Aorta (tissue), 5 donors: ENCODE data around the gene PRKAG2. TPM values are rescaled to one million over a fixed set of nuclear protein-coding genes. Genes with fewer than 3 reads are reported as not detected.

Experiments
- ATAC-seq: fragments of 200-7000 bp; cut with Tn5 transposase; one replicate; pipeline ENCODE4 v1.9.1; 2022; ENCODE audit warnings: moderate library complexity; ENCODE audit not compliant: low FRiP score
- DNase-seq, 2 donors: peaks; one replicate each; pipeline ENCODE4 v3.0.0-alpha.2; 2020
- H3K27ac ChIP-seq, 2 donors: one replicate each; pipeline ENCODE4 v1.5.1; 2013; ENCODE audit warnings: low read length in 2 of 2, mild to moderate bottlenecking in 2 of 2, moderate library complexity in 2 of 2, control low read depth in 1 of 2, inconsistent platforms in 1 of 2, low read depth in 1 of 2
- H3K27me3 ChIP-seq, 2 donors: one replicate each; pipeline ENCODE4 v1.6.1; 2013; ENCODE audit warnings: control low read depth in 1 of 2, low read length in 1 of 2, mild to moderate bottlenecking in 1 of 2, moderate library complexity in 1 of 2; ENCODE audit not compliant: insufficient read depth in 2 of 2, control insufficient read depth in 1 of 2
- H3K36me3 ChIP-seq, 2 donors: one replicate each; pipeline ENCODE4 v1.6.1; 2013; ENCODE audit warnings: control low read depth in 1 of 2, low read length in 1 of 2, mild to moderate bottlenecking in 1 of 2; ENCODE audit not compliant: insufficient read depth in 2 of 2, control insufficient read depth in 1 of 2
- H3K4me1 ChIP-seq, 2 donors: one replicate each; pipeline ENCODE4 v1.6.1; 2013; ENCODE audit warnings: low read length in 2 of 2, control low read depth in 1 of 2, mild to moderate bottlenecking in 1 of 2, moderate library complexity in 1 of 2; ENCODE audit not compliant: insufficient read depth in 2 of 2, control insufficient read depth in 1 of 2
- H3K4me3 ChIP-seq, 2 donors: one replicate each; pipeline ENCODE4 v1.5.1; 2013; ENCODE audit warnings: low read length in 2 of 2, control low read depth in 1 of 2, mild to moderate bottlenecking in 1 of 2
- H3K9me3 ChIP-seq: one replicate; pipeline ENCODE4 v1.6.1; 2013; ENCODE audit warnings: mild to moderate bottlenecking, low read length; ENCODE audit not compliant: control insufficient read depth
- WGBS, 2 donors: extraction: QIAGEN DNeasy Blood & Tissue Kit; methylation state at CpG; one replicate each; pipeline ENCODE4 v1.1.7; 2013; 5-methylcytosine and 5-hydroxymethylcytosine counted together
- intact Hi-C, 2 donors: fragments of 100-400 bp; cut with DNase I; formaldehyde crosslinking; loops; one replicate each; pipeline versions ENCODE4 v1.14.2 to v1.15.0; 2022
- polyA plus RNA-seq, 2 donors: library from polyadenylated mRNA; stranded (reverse); fragments of 200-250 nt; gene quantifications; one replicate each; pipeline ENCODE4 v1.2.3, GENCODE V29; 2013
- total RNA-seq, 2 donors: library from RNA; stranded (reverse); fragmentation: NEBNext Ultra II Directional; extraction: Animal tissue kit (Norgen Biotek cat#: 25700); gene quantifications; one replicate each; pipeline ENCODE4 v1.2.1, GENCODE V29; 2021
- donor health status: healthy with polysubstance abuse.
- donor health status: Bipolar disorder and iron deficiency.
- donor health status: DM: no; HTN: no; CAD: no.
- donor health status: DM: no; HTN: no; CAD: no.
- donor health status: DM: yes; HTN: yes; CAD: no.

The PRKAG2 gene
- total and polyA plus RNA-seq, 4 donors = 34.0 to 69.9 (median 52.6) TPM

DNA sequence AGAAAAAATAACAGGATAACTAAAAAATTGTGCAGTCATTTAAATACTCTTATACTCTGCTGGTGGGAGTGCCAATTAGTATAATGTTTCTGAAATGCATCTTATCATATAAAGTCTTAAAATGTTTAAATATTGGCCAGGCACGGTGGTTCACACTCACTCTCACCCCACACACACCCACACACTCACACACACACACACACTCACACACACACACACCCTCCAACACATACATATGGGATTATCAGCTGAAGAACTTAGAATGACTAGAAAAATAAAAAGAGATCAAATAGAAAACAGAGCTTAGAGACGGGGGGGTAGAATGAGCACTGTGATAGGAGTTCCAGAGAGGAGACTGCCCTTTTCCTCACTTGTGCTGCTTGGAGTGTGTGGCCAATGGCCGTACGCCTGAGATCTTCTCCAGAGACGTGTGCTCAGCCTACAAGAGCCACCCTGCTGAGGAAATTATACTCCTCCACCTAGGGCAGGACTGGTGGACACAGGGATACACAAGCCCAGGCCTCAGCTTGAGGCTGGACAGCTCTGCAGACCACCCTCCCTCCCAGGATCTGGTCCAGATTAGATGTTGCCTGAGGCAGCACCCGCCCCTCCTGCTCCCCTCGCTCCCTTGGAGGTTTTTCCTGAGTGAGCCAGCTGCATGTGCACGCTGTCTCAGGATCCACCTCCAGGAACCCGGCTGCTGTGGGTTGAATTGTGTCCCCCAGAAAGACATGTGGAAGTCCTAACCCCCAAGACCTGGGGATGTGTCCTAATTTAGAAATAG lies 26.5 kb upstream of the PRKAG2 start:
- no peak overlapping the region for H3K4me3 ChIP-seq
- DNase-seq = no peak
- no peak for ATAC-seq
- intact Hi-C loops = no loop called here
- no peaks in the 10 kb centered on the region for H3K27me3 ChIP-seq
- no peaks in the 10 kb centered on the region for H3K36me3 ChIP-seq
- H3K4me1 ChIP-seq = no peaks in the 10 kb centered on the region
- WGBS, 2 donors = 70 to 74% methylated on average over 9 of the region's 9 CpGs
- H3K9me3 ChIP-seq = no peaks in the 10 kb centered on the region
- no peak overlapping the region for H3K27ac ChIP-seq

DNA sequence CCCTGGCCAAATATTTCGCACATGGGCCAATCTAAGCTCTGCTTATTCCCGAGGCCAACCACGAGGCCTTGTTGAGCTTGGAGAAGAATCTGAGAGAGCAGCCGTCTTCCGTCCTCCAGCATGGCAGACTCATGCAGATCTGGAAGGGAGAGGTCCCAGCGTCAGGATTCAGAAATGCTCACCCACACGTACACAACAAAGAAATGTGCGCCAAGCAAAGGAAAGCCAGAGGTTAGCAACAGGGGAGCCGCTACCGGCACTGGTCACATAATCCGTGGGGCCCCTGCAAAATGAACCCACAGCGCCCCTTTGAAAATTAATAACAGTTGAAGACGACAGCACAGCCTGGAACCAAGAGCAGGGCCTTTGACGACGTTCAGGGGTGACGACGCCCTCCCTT lies 25.4 kb upstream of the PRKAG2 start:
- Histone ChIP-seq H3K36me3 (no peaks in the 10 kb centered on the region), H3K4me1 (no peaks in the 10 kb centered on the region), H3K27me3 (no peaks in the 10 kb centered on the region), H3K4me3 (no peak overlapping the region), H3K9me3 (no peaks in the 10 kb centered on the region), H3K27ac (no peak overlapping the region)
- intact Hi-C loops = no loop called here
- ATAC-seq (no peak), DNase-seq (no peak)
- WGBS, 2 donors = 73 to 74% methylated on average over 17 of the region's 17 CpGs

DNA sequence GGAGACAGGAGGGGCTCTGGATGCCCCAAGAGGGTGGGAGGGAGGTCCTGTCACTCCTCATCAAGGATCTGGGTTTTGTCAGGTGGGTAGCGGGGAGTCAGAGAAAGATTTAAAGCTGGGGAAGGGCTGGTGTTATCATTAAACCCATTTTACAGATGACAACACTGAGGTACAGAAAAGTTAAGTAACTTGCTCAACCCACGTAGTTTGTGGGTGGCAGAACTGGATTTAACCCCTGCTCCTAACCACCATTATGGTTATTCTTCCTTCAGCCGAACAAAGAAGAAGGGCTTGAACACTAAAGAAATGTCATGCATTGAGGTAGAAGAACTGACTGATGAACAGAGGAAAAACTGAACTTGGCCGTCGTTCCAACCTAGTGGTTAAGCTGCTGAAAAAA lies 24.9 kb upstream of the PRKAG2 start:
- H3K4me3 ChIP-seq = no peak overlapping the region
- ATAC-seq = no peak
- H3K36me3 ChIP-seq = no peaks in the 10 kb centered on the region
- 78 to 89% methylated on average over 5 of the region's 5 CpGs for WGBS, 2 donors
- H3K9me3 ChIP-seq = no peaks in the 10 kb centered on the region
- DNase-seq = no peak
- intact Hi-C loops = no loop called here
- H3K27ac ChIP-seq = no peak overlapping the region
- H3K27me3 ChIP-seq = no peaks in the 10 kb centered on the region
- no peaks in the 10 kb centered on the region for H3K4me1 ChIP-seq

DNA sequence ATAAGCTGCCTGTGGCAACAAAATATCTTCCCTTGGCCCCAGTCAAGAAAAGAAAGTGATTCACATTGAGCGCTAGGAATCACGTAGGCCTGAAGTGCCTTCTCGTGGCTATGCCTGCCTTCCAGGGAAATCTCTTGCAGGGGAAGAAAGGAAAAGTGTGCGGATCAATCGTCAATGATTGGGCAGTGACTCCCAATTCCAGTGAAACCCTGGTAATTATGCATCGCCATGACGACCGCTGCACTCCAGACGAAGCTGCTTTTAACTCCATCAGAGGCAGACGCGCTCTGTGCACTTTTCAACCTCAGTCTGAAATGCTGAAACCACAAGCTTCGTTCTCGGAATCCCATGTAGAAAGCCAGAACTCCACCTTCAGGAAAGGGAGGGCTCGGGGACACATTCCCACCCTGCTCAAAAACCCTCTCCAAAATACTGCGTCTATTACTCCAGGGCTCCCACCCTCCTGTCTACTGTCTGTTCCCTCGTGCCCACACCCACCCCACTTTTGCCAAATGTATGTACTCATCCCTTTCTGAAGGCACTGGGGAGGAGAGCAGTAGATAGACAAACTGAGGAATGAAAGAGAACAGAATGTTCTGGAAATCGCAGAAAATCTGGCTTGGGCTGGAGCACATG lies 24.2 kb upstream of the PRKAG2 start:
- intact Hi-C loops = no loop called here

DNA sequence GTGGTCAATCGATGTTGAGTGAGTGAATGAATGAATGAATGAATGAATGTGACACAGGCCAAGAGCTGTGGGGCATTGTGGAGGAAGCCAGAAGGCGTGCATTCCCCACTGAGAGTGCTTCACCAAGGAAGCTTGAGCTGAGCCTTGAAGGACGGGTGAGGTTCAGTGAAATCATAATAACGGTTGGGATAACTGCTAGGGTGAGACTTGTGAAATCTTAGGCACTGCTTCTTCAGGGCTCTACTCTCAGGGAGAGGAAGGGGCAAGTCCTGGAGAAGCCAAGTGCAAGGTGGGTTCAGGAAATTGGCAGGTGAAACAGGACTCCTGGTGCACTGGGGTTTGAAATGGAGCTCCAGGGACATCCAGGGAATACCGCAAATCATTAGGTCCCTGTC lies 23.7 kb upstream of the PRKAG2 start:
- no peak for ATAC-seq
- H3K9me3 ChIP-seq = no peaks in the 10 kb centered on the region
- no peak for DNase-seq
- intact Hi-C loops = no loop called here
- H3K4me1 ChIP-seq = no peaks in the 10 kb centered on the region
- H3K36me3 ChIP-seq = no peaks in the 10 kb centered on the region
- 71 to 78% methylated on average over 5 of the region's 5 CpGs for WGBS, 2 donors
- no peak overlapping the region for H3K4me3 ChIP-seq
- H3K27me3 ChIP-seq = no peaks in the 10 kb centered on the region
- no peak overlapping the region for H3K27ac ChIP-seq

More for the DNA sequence above, 24.2 kb upstream of the PRKAG2 start:
- WGBS, 2 donors = 65% methylated on average over 17 of the region's 17 CpGs
- Histone ChIP-seq H3K27ac (no peak overlapping the region), H3K9me3 (no peaks in the 10 kb centered on the region), H3K4me3 (no peak overlapping the region), H3K27me3 (no peaks in the 10 kb centered on the region), H3K4me1 (no peaks in the 10 kb centered on the region), H3K36me3 (no peaks in the 10 kb centered on the region)
- DNase-seq = no peak
- no peak for ATAC-seq

DNA sequence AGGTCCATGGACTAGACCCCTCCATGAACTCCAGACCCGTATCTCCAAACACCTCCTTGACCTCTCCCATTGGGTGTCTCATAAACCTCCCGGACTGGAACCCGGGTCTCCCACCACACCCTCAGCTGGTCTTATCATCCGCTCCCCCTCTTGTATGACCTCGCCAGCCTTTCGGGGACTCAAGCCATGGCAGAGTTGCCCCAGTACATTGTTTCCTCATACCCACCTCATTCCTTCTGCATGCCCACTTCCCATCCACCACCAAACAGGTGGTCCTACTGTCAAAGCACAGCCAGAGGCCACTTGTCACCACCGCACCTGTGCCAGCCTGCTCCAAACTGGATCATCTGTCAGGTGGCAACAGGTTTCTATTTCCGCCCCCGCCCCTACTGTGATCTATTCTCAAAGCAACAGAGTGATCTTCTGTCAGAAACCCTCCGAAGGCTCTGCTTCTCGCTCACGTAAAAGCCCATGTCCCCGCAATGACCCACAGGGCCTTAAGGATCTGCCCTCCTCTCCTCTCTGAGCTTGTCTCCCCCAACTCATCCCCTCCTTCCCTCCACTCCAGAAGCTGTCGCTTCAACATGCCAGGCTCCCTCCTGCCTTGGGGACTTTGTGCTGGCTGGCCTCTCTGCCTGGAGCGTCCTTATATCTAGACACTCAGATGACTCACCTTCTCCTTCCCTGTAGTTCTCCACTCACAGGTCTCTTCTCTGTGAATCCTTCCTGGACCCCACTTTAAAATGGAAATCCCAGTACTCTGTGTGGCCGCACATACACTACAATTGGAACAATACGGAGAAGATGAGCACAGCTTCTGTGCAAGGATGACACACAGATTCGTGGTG lies 22.8 kb upstream of the PRKAG2 start:
- Histone ChIP-seq H3K27ac (no peak overlapping the region), H3K36me3 (no peaks in the 10 kb centered on the region), H3K9me3 (no peaks in the 10 kb centered on the region), H3K4me1 (no peaks in the 10 kb centered on the region), H3K27me3 (no peaks in the 10 kb centered on the region), H3K4me3 (no peak overlapping the region)
- 89% methylated on average over 18 of the region's 18 CpGs for WGBS, 2 donors
- no peak for DNase-seq
- intact Hi-C loops = no loop called here
- no peak for ATAC-seq

DNA sequence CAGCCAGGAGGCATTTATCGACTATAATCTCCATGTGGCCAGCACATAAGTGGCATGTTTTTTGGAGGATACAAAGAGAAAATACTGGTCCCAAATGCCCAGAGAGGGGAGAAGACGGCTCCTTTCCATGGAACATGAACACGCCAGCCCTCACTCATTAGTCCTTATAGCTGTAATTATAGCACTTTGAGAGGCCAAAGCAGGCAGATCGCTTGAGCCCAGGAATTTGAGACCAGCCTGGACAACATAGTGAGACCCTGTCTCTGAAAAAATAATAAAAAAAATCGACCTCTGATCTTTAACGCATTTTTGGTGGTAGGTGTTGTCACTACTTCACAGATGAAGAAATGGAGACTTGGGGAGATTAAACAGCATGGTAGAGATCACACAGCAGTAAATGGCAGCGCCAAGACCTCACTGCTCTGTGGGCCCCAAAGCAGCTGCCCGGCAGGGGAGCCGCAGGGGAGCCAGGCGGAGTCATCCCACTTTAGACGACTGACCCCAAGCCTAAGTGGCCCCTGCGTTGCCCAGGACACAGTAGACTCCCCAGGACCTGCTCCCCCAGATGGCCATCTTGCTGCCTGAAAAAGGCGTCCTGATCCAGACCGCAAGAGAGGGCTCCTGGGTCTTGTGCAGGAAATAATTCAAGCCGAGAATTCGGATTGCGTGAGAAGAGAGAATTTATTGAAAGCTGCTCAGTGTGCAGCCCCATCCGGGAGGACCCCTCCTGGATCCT lies 21.2 kb upstream of the PRKAG2 start:
- Histone ChIP-seq H3K36me3 (no peaks in the 10 kb centered on the region), H3K4me3 (no peak overlapping the region), H3K27ac (no peak overlapping the region), H3K27me3 (no peaks in the 10 kb centered on the region), H3K4me1 (no peaks in the 10 kb centered on the region), H3K9me3 (no peaks in the 10 kb centered on the region)
- intact Hi-C loops = no loop called here
- DNase-seq (no peak), ATAC-seq (no peak)
- WGBS, 2 donors = 85 to 87% methylated on average over 18 of the region's 18 CpGs

DNA sequence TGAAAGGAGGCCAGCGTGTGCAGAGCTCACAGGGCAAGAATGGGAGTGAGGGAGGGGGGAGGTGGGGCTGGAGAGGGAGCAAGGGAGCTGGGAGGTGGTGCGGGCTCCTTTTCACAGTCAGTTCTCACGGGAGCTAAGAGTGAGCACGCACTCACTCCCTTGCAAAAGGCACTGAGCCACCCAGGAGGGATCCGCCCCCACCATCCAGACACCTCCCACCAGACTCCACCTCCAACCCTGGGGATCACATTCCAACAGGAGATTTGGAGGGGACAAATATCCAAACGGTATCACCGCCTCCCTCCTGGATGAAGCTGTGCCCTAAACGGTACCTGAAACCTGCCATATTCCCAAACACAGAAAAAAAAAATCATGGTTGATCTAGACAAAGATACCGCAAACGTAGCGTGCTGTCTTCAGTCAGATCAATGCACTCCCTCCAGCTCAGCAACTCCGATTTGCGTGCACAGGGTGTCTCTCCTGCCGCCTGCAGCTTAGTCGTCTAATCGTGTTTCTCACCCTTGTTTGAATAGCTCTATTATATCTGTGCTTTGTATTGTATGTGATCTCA lies 20.3 kb upstream of the PRKAG2 start:
- Histone ChIP-seq H3K4me1 (no peaks in the 10 kb centered on the region), H3K9me3 (no peaks in the 10 kb centered on the region), H3K27ac (no peak overlapping the region), H3K27me3 (no peaks in the 10 kb centered on the region), H3K36me3 (no peaks in the 10 kb centered on the region), H3K4me3 (no peak overlapping the region)
- DNase-seq (no peak), ATAC-seq (no peak)
- intact Hi-C loops = no loop called here
- WGBS, 2 donors = 12 to 14% methylated on average over 16 of the region's 16 CpGs
